ENCODE data around the gene SIRT6. TPM values are rescaled to one million over a fixed set of nuclear protein-coding genes. Genes with fewer than 3 reads are reported as not detected.
"Not testable (repeated sequence)": the region's sequence is repeated elsewhere in the genome, so short reads cannot be mapped to it uniquely, and the experiment has no call there.

The SIRT6 gene
- total and polyA plus RNA-seq, 4 experiments from 2014 or later, result 0.19 to 27.0 (median 15.9) TPM

GRCh38 chr19:4136680-4137088 lies 45.7 kb downstream of the SIRT6 start:
- peaks cover 9% of the 10 kb centered on the region for H3K4me1 ChIP-seq (ENCODE audit: insufficient read depth, low read length)
- CTCF ChIA-PET (ENCODE audit: partially characterized antibody), result interaction anchor here (4.0 kb wide), 1 partner anchor 151 kb away, joined by 26 read pairs; the partner anchor contains the start of gene EEF2
- no peak for DNase-seq
- H3K27me3 ChIP-seq (ENCODE audit: insufficient read depth, low read length), result no peaks in the 10 kb centered on the region
- H3K4me3 ChIP-seq (ENCODE audit: low read length in 2 of 2), result no peak overlapping the region
- POLR2A ChIA-PET (ENCODE audit: partially characterized antibody), result no interaction called here
- H3K27ac ChIP-seq (ENCODE audit: low read depth, low read length), result no peak overlapping the region
- peaks cover 6 to 13% (median 10%) of the 10 kb centered on the region in 4 donors for H3K4me1 Mint-ChIP-seq
- H3K4me3 Mint-ChIP-seq, result no peak overlapping the region
- no peak overlapping the region for H3K27ac Mint-ChIP-seq
- no peaks in the 10 kb centered on the region for H3K9me3 ChIP-seq (ENCODE audit: control insufficient read depth in 1 of 2, low read length in 2 of 2)
- no peaks in the 10 kb centered on the region for H3K9me3 Mint-ChIP-seq
- intact Hi-C loops (cut with micrococcal nuclease), result no loop called here
- peaks cover 0 to 3% of the 10 kb centered on the region in 2 donors for H3K27me3 Mint-ChIP-seq
- no peaks in the 10 kb centered on the region for H3K36me3 Mint-ChIP-seq
- H3K36me3 ChIP-seq (ENCODE audit: insufficient read depth, low read length), result no peaks in the 10 kb centered on the region

- H3K27me3 ChIP-seq (ENCODE audit: insufficient read depth, low read length); POLR2A ChIA-PET (ENCODE audit: partially characterized antibody); H3K9me3 Mint-ChIP-seq; H3K4me3 ChIP-seq (ENCODE audit: low read length in 2 of 2); H3K4me3 Mint-ChIP-seq; H3K27ac ChIP-seq (ENCODE audit: low read depth, low read length); H3K27ac Mint-ChIP-seq; intact Hi-C loops (cut with micrococcal nuclease); H3K36me3 ChIP-seq (ENCODE audit: insufficient read depth, low read length); H3K9me3 ChIP-seq (ENCODE audit: control insufficient read depth in 1 of 2, low read length in 2 of 2); DNase-seq; H3K4me1 ChIP-seq (ENCODE audit: insufficient read depth, low read length); H3K36me3 Mint-ChIP-seq: not testable (repeated sequence)
- H3K4me1 Mint-ChIP-seq, result peaks cover 5 to 11% (median 8%) of the 10 kb centered on the region in 4 donors
- peaks cover 3 to 10% of the 10 kb centered on the region in 2 donors for H3K27me3 Mint-ChIP-seq
- CTCF ChIA-PET (ENCODE audit: partially characterized antibody), result interaction anchor here (0.7 kb wide), 1 partner anchor 26 kb away, joined by 3 read pairs; no protein-coding TSS in a partner anchor
Measured at GRCh38 chr19:4135386-4135785, 47.0 kb downstream of the SIRT6 start.

GRCh38 chr19:4134351-4134750 lies 48.0 kb downstream of the SIRT6 start:
- POLR2A ChIA-PET (ENCODE audit: partially characterized antibody), result interaction anchor here (1.0 kb wide), 1 partner anchor 57 kb away, joined by 3 read pairs; no protein-coding TSS in a partner anchor
- H3K36me3 Mint-ChIP-seq, result no peaks in the 10 kb centered on the region
- no peak for DNase-seq

GRCh38 chr19:4130744-4131438 lies 51.5 kb downstream of the SIRT6 start:
- peak overlapping the region in 2 of 7 donors; percentile 35 to 69 for H3K27ac Mint-ChIP-seq
- DNase-seq, result no peak
- peaks cover 3 to 7% of the 10 kb centered on the region in 2 donors for H3K27me3 Mint-ChIP-seq
- intact Hi-C loops (cut with micrococcal nuclease), result no loop called here
- no peaks in the 10 kb centered on the region for H3K9me3 ChIP-seq (ENCODE audit: control insufficient read depth in 1 of 2, low read length in 2 of 2)
- H3K27ac ChIP-seq (ENCODE audit: low read depth, low read length), result no peak overlapping the region
- no peaks in the 10 kb centered on the region for H3K36me3 Mint-ChIP-seq
- ChIA-PET POLR2A (ENCODE audit: partially characterized antibody) (interaction anchor here (1.4 kb wide), 1 partner anchor 64 kb away, joined by 3 read pairs; the partner anchor contains the start of gene ZBTB7A), CTCF (ENCODE audit: partially characterized antibody) (interaction anchor here (2.9 kb wide), 1 partner anchor 9 kb away, joined by 13 read pairs; no protein-coding TSS in a partner anchor)
- no peaks in the 10 kb centered on the region for H3K4me1 Mint-ChIP-seq
- H3K4me3 Mint-ChIP-seq, result peak overlapping the region in 1 of 8 donors; percentile 34
- no peaks in the 10 kb centered on the region for H3K36me3 ChIP-seq (ENCODE audit: insufficient read depth, low read length)
- H3K9me3 Mint-ChIP-seq, result no peaks in the 10 kb centered on the region
- no peaks in the 10 kb centered on the region for H3K4me1 ChIP-seq (ENCODE audit: insufficient read depth, low read length)
- no peaks in the 10 kb centered on the region for H3K27me3 ChIP-seq (ENCODE audit: insufficient read depth, low read length)
- H3K4me3 ChIP-seq (ENCODE audit: low read length in 2 of 2), result no peak overlapping the region

More at GRCh38 chr19:4134351-4134750, 48.0 kb downstream of the SIRT6 start:
- Histone ChIP-seq H3K4me3 (ENCODE audit: low read length in 2 of 2) (no peak overlapping the region), H3K27me3 (ENCODE audit: insufficient read depth, low read length) (no peaks in the 10 kb centered on the region), H3K4me1 (ENCODE audit: insufficient read depth, low read length) (no peaks in the 10 kb centered on the region), H3K27ac (ENCODE audit: low read depth, low read length) (no peak overlapping the region), H3K9me3 (ENCODE audit: control insufficient read depth in 1 of 2, low read length in 2 of 2) (no peaks in the 10 kb centered on the region), H3K36me3 (ENCODE audit: insufficient read depth, low read length) (no peaks in the 10 kb centered on the region)
- CTCF ChIA-PET (ENCODE audit: partially characterized antibody), result no interaction called here
- intact Hi-C loops (cut with micrococcal nuclease), result no loop called here
- Mint-ChIP-seq H3K27ac (no peak overlapping the region), H3K9me3 (no peaks in the 10 kb centered on the region), H3K4me3 (no peak overlapping the region), H3K27me3 (peaks cover 3 to 7% of the 10 kb centered on the region in 2 donors), H3K4me1 (peaks cover 0 to under 1% (median 0%) of the 10 kb centered on the region in 4 donors)

- intact Hi-C loops (cut with micrococcal nuclease); H3K27ac Mint-ChIP-seq; H3K27ac ChIP-seq (ENCODE audit: low read depth, low read length); H3K27me3 ChIP-seq (ENCODE audit: insufficient read depth, low read length); H3K4me1 ChIP-seq (ENCODE audit: insufficient read depth, low read length); H3K36me3 Mint-ChIP-seq; H3K36me3 ChIP-seq (ENCODE audit: insufficient read depth, low read length); DNase-seq; POLR2A ChIA-PET (ENCODE audit: partially characterized antibody); H3K9me3 ChIP-seq (ENCODE audit: control insufficient read depth in 1 of 2, low read length in 2 of 2); H3K27me3 Mint-ChIP-seq; H3K4me3 ChIP-seq (ENCODE audit: low read length in 2 of 2); H3K9me3 Mint-ChIP-seq; H3K4me3 Mint-ChIP-seq; H3K4me1 Mint-ChIP-seq: not testable (repeated sequence)
- CTCF ChIA-PET (ENCODE audit: partially characterized antibody), result interaction anchor here (0.8 to 1.1 kb wide), 3 partner anchors 11 to 14 kb away, joined by 3 to 4 read pairs (median 3); no protein-coding TSS in a partner anchor
Measured at GRCh38 chr19:4129050-4129449, 53.3 kb downstream of the SIRT6 start.

- H3K36me3 Mint-ChIP-seq; DNase-seq; H3K4me3 Mint-ChIP-seq; H3K27ac ChIP-seq (ENCODE audit: low read depth, low read length); H3K4me3 ChIP-seq (ENCODE audit: low read length in 2 of 2); H3K9me3 ChIP-seq (ENCODE audit: control insufficient read depth in 1 of 2, low read length in 2 of 2); H3K9me3 Mint-ChIP-seq; H3K27me3 ChIP-seq (ENCODE audit: insufficient read depth, low read length); intact Hi-C loops (cut with micrococcal nuclease); H3K27me3 Mint-ChIP-seq; H3K36me3 ChIP-seq (ENCODE audit: insufficient read depth, low read length): not testable (repeated sequence)
- ChIA-PET POLR2A (ENCODE audit: partially characterized antibody) (interaction anchor here (0.5 kb wide), 1 partner anchor 152 kb away, joined by 5 read pairs; no protein-coding TSS in a partner anchor), CTCF (ENCODE audit: partially characterized antibody) (interaction anchor here (1.1 kb wide), 1 partner anchor 12 kb away, joined by 3 read pairs; no protein-coding TSS in a partner anchor)
- peaks cover 17% of the 10 kb centered on the region for H3K4me1 ChIP-seq (ENCODE audit: insufficient read depth, low read length)
- Mint-ChIP-seq H3K27ac (peak overlapping the region in 1 of 7 donors; percentile 40), H3K4me1 (peaks cover 12 to 21% (median 13%) of the 10 kb centered on the region in 4 donors)
Measured at GRCh38 chr19:4127322-4127721, 55.0 kb downstream of the SIRT6 start.

GRCh38 chr19:4124638-4125037 lies 57.7 kb downstream of the SIRT6 start:
- Histone ChIP-seq H3K36me3 (ENCODE audit: insufficient read depth, low read length) (no peaks in the 10 kb centered on the region), H3K9me3 (ENCODE audit: control insufficient read depth in 1 of 2, low read length in 2 of 2) (no peaks in the 10 kb centered on the region), H3K27ac (ENCODE audit: low read depth, low read length) (peak overlapping the region; percentile 74), H3K4me1 (ENCODE audit: insufficient read depth, low read length) (peaks cover 21% of the 10 kb centered on the region), H3K4me3 (ENCODE audit: low read length in 2 of 2) (no peak overlapping the region), H3K27me3 (ENCODE audit: insufficient read depth, low read length) (no peaks in the 10 kb centered on the region)
- Mint-ChIP-seq H3K9me3 (no peaks in the 10 kb centered on the region), H3K4me1 (peaks cover 13 to 27% (median 19%) of the 10 kb centered on the region in 4 donors), H3K36me3 (peaks cover 0 to 5% of the 10 kb centered on the region in 2 donors), H3K27me3 (no peaks in the 10 kb centered on the region), H3K4me3 (peak overlapping the region in 7 of 8 donors; percentile 53 to 88 (median 59)), H3K27ac (peak overlapping the region in 1 of 7 donors; percentile 60)
- CTCF ChIA-PET (ENCODE audit: partially characterized antibody), result interaction anchor here (0.8 kb wide), 1 partner anchor 9 kb away, joined by 3 read pairs; no protein-coding TSS in a partner anchor
- intact Hi-C loops (cut with micrococcal nuclease), result loop anchor here (1.0 kb wide), 3 partner anchors 19 to 117 kb away; partner anchors contain the start of genes PIAS4 and ZBTB7A
- POLR2A ChIA-PET (ENCODE audit: partially characterized antibody), result no interaction called here
- no peak for DNase-seq
